ENCODE results near the gene LRRC2.

LRRC2 gene

GRCh38 chr3:46566040-46566641 lies at the start of gene LRRC2:
Gene LRRC2, minus strand, starts transcription at chr3:46566302. Its CDS starts 14,711 bp downstream, at chr3:46551591.
- peak; percentile 76 for DNase-seq (ENCODE audit: low read depth)
- H3K4me3 ChIP-seq (ENCODE audit: low read length): peak within 1 kb of the TSS; percentile 67
- no peak for TF ChIP-seq CTCF (conservative IDR thresholded peaks at IDR 0.05; ENCODE audit: low read length)

GRCh38 chr3:46615050-46615775 lies 49.1 kb upstream of the LRRC2 start:
- no peak for TF ChIP-seq CTCF (conservative IDR thresholded peaks at IDR 0.05; ENCODE audit: low read length)
- H3K4me3 ChIP-seq (ENCODE audit: low read length): no peak overlapping the region
- no peak for DNase-seq (ENCODE audit: low read depth)

- DNase-seq (ENCODE audit: low read depth): no peak
- TF ChIP-seq CTCF (conservative IDR thresholded peaks at IDR 0.05; ENCODE audit: low read length): no peak
- H3K4me3 ChIP-seq (ENCODE audit: low read length): no peak overlapping the region
Measured at GRCh38 chr3:46614431-46614830, 48.3 kb upstream of the LRRC2 start.

- TF ChIP-seq CTCF (conservative IDR thresholded peaks at IDR 0.05; ENCODE audit: low read length): no peak
Measured at GRCh38 chr3:46613313-46614005, 47.4 kb upstream of the LRRC2 start.

GRCh38 chr3:46612324-46612723 lies 46.2 kb upstream of the LRRC2 start, which contains the start of gene FAM240A:
Gene FAM240A, plus strand, starts transcription at chr3:46612525. Its CDS starts 159 bp downstream, at chr3:46612684.
- no peak for TF ChIP-seq CTCF (conservative IDR thresholded peaks at IDR 0.05; ENCODE audit: low read length)
- peak; percentile 77 for DNase-seq (ENCODE audit: low read depth)

More at GRCh38 chr3:46613313-46614005, 47.4 kb upstream of the LRRC2 start:
- no peak for DNase-seq (ENCODE audit: low read depth)
- H3K4me3 ChIP-seq (ENCODE audit: low read length): no peak overlapping the region

GRCh38 chr3:46609944-46610722 lies 44.0 kb upstream of the LRRC2 start:
- no peak overlapping the region for H3K4me3 ChIP-seq (ENCODE audit: low read length)
- no peak for DNase-seq (ENCODE audit: low read depth)
- TF ChIP-seq CTCF (conservative IDR thresholded peaks at IDR 0.05; ENCODE audit: low read length): no peak

More at GRCh38 chr3:46612324-46612723, 46.2 kb upstream of the LRRC2 start, which contains the start of gene FAM240A:
- no peak within 1 kb of the TSS for H3K4me3 ChIP-seq (ENCODE audit: low read length)
